ENCODE measurements around the gene CADM1. TPM values are rescaled to one million over a fixed set of nuclear protein-coding genes. Genes with fewer than 3 reads are reported as not detected.
A peak's percentile ranks its signal among the peaks of the same experiment; 100 is the strongest.

The CADM1 gene
- total and polyA plus RNA-seq, 2 donors from 2014 or later: 24.0 to 33.5 TPM

GRCh38 chr11:115425250-115425649, 79.0 kb downstream of the CADM1 start:
- intact Hi-C loops (cut with DNase I): no loop called here
- Histone ChIP-seq H3K4me3 (ENCODE audit: low read length in 3 of 3) (no peak overlapping the region), H3K9me3 (ENCODE audit: control insufficient read depth in 2 of 3, insufficient read depth in 1 of 3, low read length in 3 of 3) (no peaks in the 10 kb centered on the region), H3K27ac (ENCODE audit: low read depth in 2 of 2, low read length in 2 of 2) (no peak overlapping the region), H3K27me3 (ENCODE audit: control insufficient read depth, insufficient read depth, low read length) (no peaks in the 10 kb centered on the region), H3K36me3 (ENCODE audit: control insufficient read depth in 2 of 3, insufficient read depth in 3 of 3, low read length in 3 of 3) (no peaks in the 10 kb centered on the region), H3K9ac (ENCODE audit: low read length in 3 of 3) (no peak overlapping the region), H3K4me1 (ENCODE audit: control insufficient read depth in 2 of 3, insufficient read depth in 2 of 3, low read depth in 1 of 3, low read length in 3 of 3) (no peaks in the 10 kb centered on the region)
- DNase-seq: no peak
- no peak for TF ChIP-seq CTCF (IDR thresholded peaks at IDR 0.05; ENCODE audit: borderline replicate concordance, extremely low read depth, insufficient read depth)
- no peak for FAIRE-seq

GRCh38 chr11:115423728-115424459, 80.3 kb downstream of the CADM1 start:
- no peak overlapping the region for H3K9ac ChIP-seq (ENCODE audit: low read length in 3 of 3)
- no peak overlapping the region for H3K4me3 ChIP-seq (ENCODE audit: low read length in 3 of 3)
- no peaks in the 10 kb centered on the region for H3K9me3 ChIP-seq (ENCODE audit: control insufficient read depth in 2 of 3, insufficient read depth in 1 of 3, low read length in 3 of 3)
- no peak for DNase-seq
- intact Hi-C loops (cut with DNase I): no loop called here
- no peak overlapping the region for H3K27ac ChIP-seq (ENCODE audit: low read depth in 2 of 2, low read length in 2 of 2)
- H3K4me1 ChIP-seq (ENCODE audit: control insufficient read depth in 2 of 3, insufficient read depth in 2 of 3, low read depth in 1 of 3, low read length in 3 of 3): no peaks in the 10 kb centered on the region
- H3K36me3 ChIP-seq (ENCODE audit: control insufficient read depth in 2 of 3, insufficient read depth in 3 of 3, low read length in 3 of 3): no peaks in the 10 kb centered on the region
- TF ChIP-seq CTCF (IDR thresholded peaks at IDR 0.05; ENCODE audit: borderline replicate concordance, extremely low read depth, insufficient read depth): no peak
- FAIRE-seq: no peak
- no peaks in the 10 kb centered on the region for H3K27me3 ChIP-seq (ENCODE audit: control insufficient read depth, insufficient read depth, low read length)

- FAIRE-seq (no peak), DNase-seq (peak in 1 of 5 donors; percentile 14)
- Histone ChIP-seq H3K36me3 (ENCODE audit: control insufficient read depth in 2 of 3, insufficient read depth in 3 of 3, low read length in 3 of 3) (no peaks in the 10 kb centered on the region), H3K27ac (ENCODE audit: low read depth in 2 of 2, low read length in 2 of 2) (no peak overlapping the region), H3K4me1 (ENCODE audit: control insufficient read depth in 2 of 3, insufficient read depth in 2 of 3, low read depth in 1 of 3, low read length in 3 of 3) (no peaks in the 10 kb centered on the region), H3K27me3 (ENCODE audit: control insufficient read depth, insufficient read depth, low read length) (no peaks in the 10 kb centered on the region), H3K9ac (ENCODE audit: low read length in 3 of 3) (no peak overlapping the region), H3K9me3 (ENCODE audit: control insufficient read depth in 2 of 3, insufficient read depth in 1 of 3, low read length in 3 of 3) (no peaks in the 10 kb centered on the region), H3K4me3 (ENCODE audit: low read length in 3 of 3) (no peak overlapping the region)
- no peak for TF ChIP-seq CTCF (IDR thresholded peaks at IDR 0.05; ENCODE audit: borderline replicate concordance, extremely low read depth, insufficient read depth)
- intact Hi-C loops (cut with DNase I): no loop called here
Observed at GRCh38 chr11:115421992-115422689, 82.1 kb downstream of the CADM1 start.
